Psoas muscle (tissue), 8 donors: Measurements from ENCODE around the gene TPD52L1. TPM values are rescaled to one million over a fixed set of nuclear protein-coding genes. Genes with fewer than 3 reads are reported as not detected.
"Not testable (repeated sequence)": the region's sequence is repeated elsewhere in the genome, so short reads cannot be mapped to it uniquely, and the experiment has no call there.

Experiments used
- ATAC-seq, 4 donors: fragments of 200-7000 bp; cut with Tn5 transposase; one replicate each; pipeline ENCODE4 v1.9.1; 2020; ENCODE audit warnings: moderate library complexity in 3 of 4, mild to moderate bottlenecking in 2 of 4
- DNase-seq, 2 donors: peaks; one replicate each; pipeline ENCODE4 v3.0.0-alpha.2; 2020
- H3K27ac ChIP-seq: fragments of 200-600 bp; one replicate; pipeline ENCODE4 v1.8.0; 2022
- H3K27me3 ChIP-seq, 3 donors: fragments of 200-600 bp in 1 of 3; one replicate each; pipeline versions ENCODE4 v1.6.1 to v1.8.0; 2013 to 2022; ENCODE audit warnings: low read length in 2 of 3, mild to moderate bottlenecking in 2 of 3, moderate library complexity in 1 of 3; ENCODE audit not compliant: insufficient read depth in 3 of 3
- H3K36me3 ChIP-seq, 2 donors: fragments of 200-600 bp in 1 of 2; one replicate each; pipeline versions ENCODE4 v1.6.1 to v1.8.0; 2013 to 2022; ENCODE audit warnings: low read depth in 1 of 2, mild to moderate bottlenecking in 1 of 2, moderate library complexity in 1 of 2; ENCODE audit not compliant: insufficient read depth in 1 of 2
- H3K4me1 ChIP-seq: fragments of 200-600 bp; one replicate; pipeline ENCODE4 v1.8.0; 2022
- H3K4me3 ChIP-seq: fragments of 200-600 bp; one replicate; pipeline ENCODE4 v1.8.0; 2022; ENCODE audit warnings: mild to moderate bottlenecking
- H3K9me3 ChIP-seq: fragments of 200-600 bp; one replicate; pipeline ENCODE4 v1.8.0; 2022
- WGBS, 3 donors: extraction: QIAGEN DNeasy Blood & Tissue Kit; methylation state at CpG; one replicate each; pipeline versions ENCODE4 v1.1.6 to v1.1.7; 2013; 5-methylcytosine and 5-hydroxymethylcytosine counted together
- intact Hi-C, 2 donors: fragments of 100-400 bp; cut with DNase I; formaldehyde crosslinking; loops; one replicate each; pipeline versions ENCODE4 v1.11.0 to v1.14.2; 2022
- polyA plus RNA-seq, 3 donors: library from polyadenylated mRNA; stranded (reverse); fragments of 200-250 nt; gene quantifications; one replicate each; pipeline ENCODE4 v1.2.3, GENCODE V29; 2013
- total RNA-seq, 4 donors: library from RNA; stranded (reverse); fragmentation: NEBNext Ultra II Directional in 2 of 4; extraction: Animal tissue kit (Norgen Biotek cat#: 25700) in 2 of 4; gene quantifications; one replicate each; pipeline versions ENCODE4 v1.2.1 to v1.2.4, GENCODE V29; 2021 to 2023
- TF ChIP-seq, protein P1 (sequence below): fragments of 200-600 bp; IDR thresholded peaks from one replicate; pipeline ENCODE4 v1.8.0; 2022; ENCODE audit warnings: antibody characterized with exemption
- donor health status: healthy with polysubstance abuse.
- donor health status: DM: no; HTN: no; CAD: no; lungs with moderate emphysema.
- donor health status: Bipolar disorder and iron deficiency.
- donor health status: healthy.
- donor health status: DM: yes; HTN: yes; CAD: no.
- donor health status: DM: no; HTN: no; CAD: no.
- donor health status: DM: no; HTN: no; CAD: no.
- donor health status: DM: yes; HTN: yes; CAD: no.

The TPD52L1 gene
- total and polyA plus RNA-seq, 7 donors = 51.8 to 150 (median 106) TPM

DNA sequence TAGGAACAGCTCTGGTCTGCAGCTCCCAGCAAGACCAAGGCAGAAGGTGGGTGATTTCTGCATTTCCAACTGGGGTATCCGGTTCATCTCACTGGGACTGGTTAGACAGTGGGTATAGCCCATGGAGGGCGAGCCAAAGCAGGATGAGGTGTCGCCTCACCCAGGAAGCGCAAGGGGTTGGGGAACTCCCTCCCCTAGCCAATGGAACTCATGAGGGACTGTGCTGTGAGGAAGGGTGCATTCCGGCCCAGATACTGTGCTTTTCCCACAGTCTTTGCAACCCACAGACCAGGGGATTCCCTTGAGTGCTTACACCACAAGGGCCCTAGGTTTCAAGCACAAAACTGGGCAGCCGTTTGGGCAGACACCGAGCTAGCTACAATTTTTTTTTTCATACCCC lies 126.4 kb downstream of the TPD52L1 start:
- DNase-seq = no peak
- Histone ChIP-seq H3K9me3 (no peaks in the 10 kb centered on the region), H3K4me1 (no peaks in the 10 kb centered on the region), H3K4me3 (no peak overlapping the region), H3K27ac (no peak overlapping the region), H3K36me3 (peaks cover 0 to 21% of the 10 kb centered on the region in 2 donors), H3K27me3 (no peaks in the 10 kb centered on the region)
- TF ChIP-seq, protein P1, sequence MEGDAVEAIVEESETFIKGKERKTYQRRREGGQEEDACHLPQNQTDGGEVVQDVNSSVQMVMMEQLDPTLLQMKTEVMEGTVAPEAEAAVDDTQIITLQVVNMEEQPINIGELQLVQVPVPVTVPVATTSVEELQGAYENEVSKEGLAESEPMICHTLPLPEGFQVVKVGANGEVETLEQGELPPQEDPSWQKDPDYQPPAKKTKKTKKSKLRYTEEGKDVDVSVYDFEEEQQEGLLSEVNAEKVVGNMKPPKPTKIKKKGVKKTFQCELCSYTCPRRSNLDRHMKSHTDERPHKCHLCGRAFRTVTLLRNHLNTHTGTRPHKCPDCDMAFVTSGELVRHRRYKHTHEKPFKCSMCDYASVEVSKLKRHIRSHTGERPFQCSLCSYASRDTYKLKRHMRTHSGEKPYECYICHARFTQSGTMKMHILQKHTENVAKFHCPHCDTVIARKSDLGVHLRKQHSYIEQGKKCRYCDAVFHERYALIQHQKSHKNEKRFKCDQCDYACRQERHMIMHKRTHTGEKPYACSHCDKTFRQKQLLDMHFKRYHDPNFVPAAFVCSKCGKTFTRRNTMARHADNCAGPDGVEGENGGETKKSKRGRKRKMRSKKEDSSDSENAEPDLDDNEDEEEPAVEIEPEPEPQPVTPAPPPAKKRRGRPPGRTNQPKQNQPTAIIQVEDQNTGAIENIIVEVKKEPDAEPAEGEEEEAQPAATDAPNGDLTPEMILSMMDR = no peak
- WGBS, 3 donors = 93 to 97% (median 96%) methylated on average over 7 of the region's 7 CpGs
- intact Hi-C loops = no loop called here
- ATAC-seq = no peak

DNA sequence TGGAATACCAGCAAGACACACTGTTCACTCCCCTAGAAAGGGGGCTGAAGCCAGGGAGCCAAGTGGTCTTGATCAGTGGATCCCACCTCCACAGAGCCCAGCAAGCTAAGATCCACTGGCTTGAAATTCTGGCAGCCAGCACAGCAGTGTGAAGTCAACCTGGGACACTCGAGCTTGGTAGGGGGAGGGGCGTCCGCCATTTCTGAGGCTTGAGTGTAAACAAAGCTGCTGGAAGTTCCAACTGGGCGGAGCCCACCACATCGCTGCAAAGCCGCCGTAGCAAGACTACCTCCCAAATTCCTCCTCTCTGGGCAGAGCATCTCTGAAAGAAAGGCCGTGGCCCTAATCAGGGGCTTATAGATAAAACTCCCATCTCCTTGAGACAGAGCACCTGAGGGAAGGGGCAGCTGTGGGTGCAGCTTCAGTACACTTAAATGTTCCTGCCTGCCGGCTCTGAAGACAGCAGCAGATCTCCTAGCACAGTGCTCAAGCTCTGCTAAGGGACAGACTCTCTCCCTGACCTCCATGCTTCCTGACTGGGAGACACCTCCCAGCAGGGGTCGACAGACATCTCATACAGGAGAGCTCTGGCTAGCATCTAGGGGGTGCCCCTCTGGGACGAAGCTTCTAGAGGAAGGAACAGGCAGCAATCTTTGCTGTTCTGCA lies 126.9 kb downstream of the TPD52L1 start:
- peaks cover 0 to 15% of the 10 kb centered on the region in 2 donors for H3K36me3 ChIP-seq
- H3K9me3 ChIP-seq, H3K4me1 ChIP-seq, H3K27me3 ChIP-seq, ATAC-seq, DNase-seq, H3K27ac ChIP-seq, intact Hi-C loops, H3K4me3 ChIP-seq: not testable (repeated sequence)
- WGBS, 3 donors = 84 to 90% (median 87%) methylated on average over 11 of the region's 11 CpGs

DNA sequence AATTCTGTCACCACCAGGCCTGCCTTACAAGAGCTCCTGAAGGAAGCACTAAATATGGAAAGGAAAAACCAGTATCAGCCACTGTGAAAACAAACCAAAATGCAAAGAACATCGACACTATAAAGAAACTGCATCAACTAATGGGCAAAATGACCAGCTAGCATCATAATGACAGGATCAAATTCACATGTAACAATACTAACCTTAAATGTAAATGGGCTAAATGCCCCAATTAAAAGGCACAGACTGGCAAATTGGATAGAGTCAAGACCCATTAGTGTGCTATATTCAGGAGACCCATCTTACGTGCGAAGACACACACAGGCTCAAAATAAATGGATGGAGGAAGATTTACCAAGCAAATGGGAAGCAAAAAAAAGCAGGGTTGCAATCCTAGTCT lies 128.9 kb downstream of the TPD52L1 start:
- H3K9me3 ChIP-seq, H3K27me3 ChIP-seq, ATAC-seq, H3K27ac ChIP-seq, H3K4me3 ChIP-seq, intact Hi-C loops, DNase-seq, H3K4me1 ChIP-seq: not testable (repeated sequence)
- 94 to 99% (median 99%) methylated on average over 3 of the region's 3 CpGs for WGBS, 3 donors
- H3K36me3 ChIP-seq = peaks cover 2 to 12% of the 10 kb centered on the region in 2 donors

DNA sequence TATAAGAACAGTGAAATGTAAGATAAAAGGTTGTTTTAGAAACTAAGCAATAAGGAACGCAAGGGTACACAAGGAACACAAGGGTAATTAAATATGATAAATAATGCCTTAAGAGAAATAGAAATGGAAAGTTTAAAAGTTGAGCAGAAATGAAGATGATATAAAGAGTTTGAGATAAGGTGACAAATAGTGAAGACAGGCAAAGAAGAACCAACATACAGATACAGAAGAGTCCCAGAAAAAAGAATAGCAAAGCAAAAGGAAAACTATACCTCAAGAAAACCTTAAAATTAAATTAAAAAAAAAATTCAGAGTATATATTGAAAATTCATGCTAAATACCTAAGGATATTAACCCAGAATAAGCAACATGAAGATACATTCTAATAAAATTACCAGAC lies 131.8 kb downstream of the TPD52L1 start:
- 98 to 100% (median 98%) methylated on average over 1 of the region's 1 CpG for WGBS, 3 donors
- intact Hi-C loops = no loop called here
- Histone ChIP-seq H3K4me1 (no peaks in the 10 kb centered on the region), H3K27ac (no peak overlapping the region), H3K4me3 (no peak overlapping the region), H3K36me3 (peaks cover 2 to 26% of the 10 kb centered on the region in 2 donors), H3K27me3 (no peaks in the 10 kb centered on the region), H3K9me3 (peaks cover 9% of the 10 kb centered on the region)
- DNase-seq (no peak), ATAC-seq (no peak)
- TF ChIP-seq, protein P1 = no peak

DNA sequence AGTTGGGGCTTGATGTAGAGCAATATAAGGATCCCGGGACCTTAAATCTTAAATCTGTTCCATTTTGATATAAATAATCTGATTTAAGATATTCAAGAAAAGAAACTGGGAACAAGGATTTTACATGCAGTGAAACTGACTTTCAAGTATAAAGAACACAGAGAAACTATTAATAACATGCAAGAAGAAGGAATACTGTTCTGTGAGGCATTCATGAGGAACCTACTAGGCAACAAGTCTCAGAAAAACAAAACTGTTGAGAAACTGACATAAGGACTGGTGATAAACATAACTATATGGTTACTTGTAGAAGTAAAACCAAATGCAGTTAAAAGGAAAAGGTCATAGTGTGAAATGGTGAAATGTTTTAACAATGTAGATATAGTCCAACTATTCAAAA lies 132.4 kb downstream of the TPD52L1 start:
- TF ChIP-seq, protein P1 = no peak
- WGBS, 3 donors = 95 to 100% (median 98%) methylated on average over 1 of the region's 1 CpG
- Histone ChIP-seq H3K4me3 (no peak overlapping the region), H3K27ac (no peak overlapping the region), H3K4me1 (no peaks in the 10 kb centered on the region), H3K27me3 (no peaks in the 10 kb centered on the region), H3K9me3 (peaks cover 9% of the 10 kb centered on the region), H3K36me3 (peaks cover 2 to 28% of the 10 kb centered on the region in 2 donors)
- DNase-seq (no peak), ATAC-seq (no peak)
- intact Hi-C loops = no loop called here

DNA sequence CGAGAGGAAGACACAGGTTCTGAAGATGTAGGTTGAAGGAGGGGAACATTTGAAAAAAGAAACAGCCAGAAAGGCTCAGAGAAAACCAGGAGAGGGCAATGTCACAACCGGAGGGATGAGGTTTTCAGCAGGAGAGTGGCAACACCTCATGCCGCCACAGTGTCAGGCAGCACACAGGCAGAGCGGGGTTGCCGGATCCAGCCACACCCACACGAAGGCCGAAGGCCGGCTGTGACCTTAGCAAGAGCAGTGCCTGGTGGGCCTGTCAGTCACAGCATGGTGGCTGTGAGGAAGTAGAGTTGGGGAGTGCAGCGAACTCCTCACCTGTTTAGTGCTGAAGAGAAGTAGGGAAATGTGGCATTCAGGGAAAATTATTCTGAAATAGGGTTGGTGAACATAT lies 134.1 kb downstream of the TPD52L1 start:
- Histone ChIP-seq H3K9me3 (peaks cover 9% of the 10 kb centered on the region), H3K36me3 (peaks cover 2 to 46% of the 10 kb centered on the region in 2 donors), H3K27me3 (no peaks in the 10 kb centered on the region), H3K4me3 (no peak overlapping the region), H3K4me1 (no peaks in the 10 kb centered on the region), H3K27ac (no peak overlapping the region)
- WGBS, 3 donors = 88 to 93% (median 91%) methylated on average over 9 of the region's 9 CpGs
- TF ChIP-seq, protein P1 = no peak
- ATAC-seq (peak in 2 of 4 donors; percentile 50 to 71), DNase-seq (no peak)
- intact Hi-C loops = no loop called here
